NCI-H1105 treated with DMSO at 0.1 percent for 48 hours (cell line): ENCODE results near the gene CASKIN2.
A peak's percentile ranks its signal among the peaks of the same experiment; 100 is the strongest.
"Not testable (repeated sequence)": the region's sequence is repeated elsewhere in the genome, so short reads cannot be mapped to it uniquely, and the experiment has no call there.

Experiments used
- DNase-seq: peaks from one replicate; lab custom pipeline; 2025; lab: John Stamatoyannopoulos, UW

Gene CASKIN2

DNA sequence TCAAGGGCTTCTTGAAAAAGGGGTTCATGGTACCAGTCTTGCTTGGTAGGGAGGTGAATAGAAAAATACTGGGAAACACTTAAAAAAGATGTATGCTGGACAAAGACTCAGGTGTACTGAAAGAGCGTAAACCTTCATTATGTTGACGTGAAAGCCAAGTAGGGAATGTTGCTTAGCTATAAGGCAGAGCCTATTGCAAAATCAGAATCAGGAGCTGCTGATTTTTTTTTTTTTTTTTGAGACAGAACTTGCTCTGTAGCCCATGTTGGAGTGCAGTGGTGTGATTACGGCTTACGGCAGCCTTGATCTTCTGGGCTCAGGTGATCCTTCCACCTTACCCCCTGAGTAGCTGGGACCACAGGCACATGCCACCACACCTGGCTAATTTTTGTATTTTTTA lies 55.0 kb downstream of the CASKIN2 start:
- no peak for DNase-seq

DNA sequence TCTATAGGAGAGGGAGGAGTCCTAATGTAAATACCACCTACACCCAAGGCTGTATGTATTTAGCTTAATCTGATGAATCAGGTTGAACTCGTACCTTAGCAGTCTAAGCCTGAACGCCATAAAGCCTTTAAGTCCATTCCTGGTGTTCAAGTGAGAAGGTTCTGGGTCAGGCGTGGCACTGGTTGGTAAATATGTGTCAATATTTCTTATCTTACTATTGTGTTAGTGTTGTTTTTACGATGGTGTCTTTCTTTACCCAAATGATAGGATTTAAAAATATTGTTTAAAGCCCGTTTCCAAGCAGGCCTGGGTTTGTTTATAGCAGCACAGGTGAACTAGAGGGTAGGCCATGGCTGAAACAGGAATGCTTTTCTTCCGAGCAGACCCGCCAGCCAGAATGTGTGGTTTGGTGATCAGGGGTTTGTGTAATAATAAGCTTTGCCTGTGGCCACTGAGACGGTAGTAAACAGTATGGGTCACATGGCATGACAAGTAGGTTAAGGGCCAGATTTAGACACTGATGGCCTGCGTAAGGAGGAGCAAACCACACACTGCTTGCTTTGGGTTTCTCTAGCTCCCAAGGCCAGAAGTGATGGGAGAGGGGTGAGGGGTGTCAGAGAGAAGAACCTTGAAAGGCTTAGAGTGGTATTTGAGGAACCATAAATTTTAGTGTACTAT lies 55.6 kb downstream of the CASKIN2 start:
- DNase-seq, result no peak

DNA sequence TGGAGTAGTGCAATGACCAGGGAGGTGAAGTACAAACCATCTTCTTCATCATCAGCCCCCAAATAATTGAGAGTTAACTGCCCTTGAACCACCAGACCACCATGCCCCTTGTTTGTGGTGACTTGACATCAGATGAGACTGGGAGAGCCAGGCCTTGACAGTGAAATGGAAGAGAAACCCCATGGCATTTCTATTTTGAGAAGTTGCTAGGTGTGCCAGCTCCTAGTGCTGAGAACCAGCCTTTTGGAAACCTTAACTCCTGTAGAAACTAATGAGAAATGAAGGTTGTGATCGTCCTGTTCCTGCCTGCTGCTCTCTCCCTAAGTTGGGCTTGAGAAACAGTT lies 56.1 kb downstream of the CASKIN2 start:
- DNase-seq, result no peak

DNA sequence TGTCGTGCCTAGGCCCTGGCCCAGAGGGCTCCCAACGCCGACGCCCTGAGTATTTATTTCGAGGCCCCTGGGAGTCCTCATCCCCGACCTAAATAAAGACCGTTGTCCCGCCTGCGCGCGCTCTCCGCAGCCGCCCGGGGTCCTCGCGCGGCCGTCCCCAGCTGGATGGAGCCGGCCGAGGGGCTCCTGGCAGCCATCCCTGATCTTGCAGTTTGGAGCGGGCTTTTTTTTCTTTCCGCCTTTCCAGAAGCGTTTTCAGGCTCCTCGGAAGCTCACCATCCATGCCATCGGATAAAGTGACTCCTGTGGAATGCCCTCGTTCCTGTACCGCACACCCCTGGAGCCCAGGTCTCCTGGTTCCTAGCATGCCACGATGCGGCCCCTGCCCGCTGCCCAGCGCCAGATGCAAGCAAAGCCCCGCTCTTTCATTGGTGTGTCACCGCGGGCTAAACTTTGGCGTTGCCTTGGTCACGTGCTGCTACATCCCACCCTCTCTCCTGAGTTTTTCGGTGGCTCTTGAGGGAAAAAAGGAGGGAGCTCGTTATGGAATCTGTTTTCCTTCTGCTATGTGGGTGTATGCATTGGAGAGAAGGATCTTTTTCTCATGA lies 58.2 kb downstream of the CASKIN2 start:
- DNase-seq, result peak; percentile 69

DNA sequence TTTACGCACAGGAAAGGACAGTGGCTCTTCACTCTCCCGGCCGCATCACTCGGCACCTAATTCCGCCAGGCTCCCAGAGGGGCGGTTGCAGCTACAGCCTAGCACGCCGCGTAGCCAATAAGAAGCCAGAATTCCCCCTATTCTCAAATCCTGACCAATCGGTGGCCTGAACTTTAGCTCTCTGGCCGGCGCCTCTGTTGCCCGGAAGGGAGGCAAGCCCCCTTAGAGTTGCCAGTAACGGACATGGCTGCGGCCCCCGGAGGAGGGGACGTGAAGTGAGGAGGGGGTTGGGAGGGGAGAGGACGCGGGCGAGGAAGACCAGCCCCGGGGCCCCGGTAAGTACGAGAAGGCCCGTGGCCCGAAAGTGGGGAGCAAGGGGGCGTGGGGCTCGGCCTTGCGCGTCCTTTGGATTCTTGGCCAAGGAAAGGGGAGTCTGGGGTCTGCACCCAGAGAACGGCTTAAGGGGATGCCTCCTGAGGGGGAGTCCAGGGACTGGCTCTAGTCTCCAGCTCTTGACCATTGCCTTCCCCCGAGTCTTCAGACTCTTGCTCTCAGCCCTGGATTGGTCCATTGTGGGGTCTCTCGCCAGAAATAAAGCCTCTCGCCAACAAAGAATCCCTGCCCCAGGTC lies 58.8 kb downstream of the CASKIN2 start, which contains the start of gene TMEM94:
TSS of gene TMEM94 (plus strand) at position 219 of the 630 bp plus-strand sequence. CDS start 15,271 bp downstream, outside the sequence.
- DNase-seq, result peak; percentile 96

DNA sequence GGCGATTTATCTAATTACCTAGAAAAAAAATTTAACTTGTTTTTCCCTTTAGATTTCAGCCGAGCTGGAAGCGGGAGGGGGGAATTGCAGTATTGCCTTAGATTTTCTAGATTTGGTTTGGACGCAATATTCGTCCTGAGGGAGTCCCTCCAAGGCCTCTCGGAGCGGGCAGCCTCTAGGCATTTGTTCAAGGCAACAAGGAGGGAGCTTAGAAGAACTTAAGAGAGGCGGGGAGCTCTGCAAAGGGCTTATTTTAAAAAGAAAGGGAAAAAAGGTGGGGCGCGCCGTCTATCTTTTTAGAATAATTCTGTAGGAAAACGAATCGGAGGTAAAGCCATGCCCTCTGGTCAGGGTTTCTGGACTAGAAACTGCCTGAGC lies 59.3 kb downstream of the CASKIN2 start:
- no peak for DNase-seq

DNA sequence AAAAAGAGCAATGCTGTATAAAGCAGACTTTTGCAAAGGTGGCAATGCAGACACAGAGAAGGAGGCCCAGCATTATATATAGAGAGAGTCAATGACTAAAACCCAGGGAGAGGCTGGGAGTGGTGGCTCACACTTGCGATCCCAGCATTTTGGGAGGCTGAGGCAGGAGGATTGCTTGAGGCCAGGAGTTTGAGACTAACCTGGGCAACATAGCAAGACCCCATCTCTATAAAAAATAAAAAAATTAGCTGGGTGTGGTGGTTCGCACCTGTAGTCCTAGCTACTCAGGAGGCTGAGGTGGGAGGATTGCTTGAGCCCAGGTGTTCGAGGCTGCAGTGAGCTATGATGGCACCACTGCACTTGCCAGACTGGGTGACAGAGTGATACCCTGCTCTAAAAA lies 60.7 kb downstream of the CASKIN2 start:
- DNase-seq, result not testable (repeated sequence)

DNA sequence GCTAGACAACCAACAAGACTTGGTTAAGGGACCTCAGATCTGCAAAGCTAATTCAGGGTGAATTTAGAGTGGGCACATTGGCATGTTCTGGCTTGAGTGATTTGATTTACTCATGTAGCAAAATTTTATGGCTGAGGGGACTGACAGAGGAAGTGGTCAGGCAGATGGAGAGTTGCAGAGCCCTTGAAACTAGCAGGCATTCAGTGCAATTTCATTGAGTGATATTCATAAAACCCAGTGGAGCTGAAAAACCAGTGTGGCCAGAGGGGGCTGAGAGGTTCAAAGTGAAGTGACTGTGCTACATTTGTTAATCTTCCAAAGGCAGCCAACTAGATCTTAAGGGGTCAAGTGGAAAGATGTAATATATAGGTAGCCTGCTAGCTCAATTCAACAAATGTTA lies 61.1 kb downstream of the CASKIN2 start:
- no peak for DNase-seq

DNA sequence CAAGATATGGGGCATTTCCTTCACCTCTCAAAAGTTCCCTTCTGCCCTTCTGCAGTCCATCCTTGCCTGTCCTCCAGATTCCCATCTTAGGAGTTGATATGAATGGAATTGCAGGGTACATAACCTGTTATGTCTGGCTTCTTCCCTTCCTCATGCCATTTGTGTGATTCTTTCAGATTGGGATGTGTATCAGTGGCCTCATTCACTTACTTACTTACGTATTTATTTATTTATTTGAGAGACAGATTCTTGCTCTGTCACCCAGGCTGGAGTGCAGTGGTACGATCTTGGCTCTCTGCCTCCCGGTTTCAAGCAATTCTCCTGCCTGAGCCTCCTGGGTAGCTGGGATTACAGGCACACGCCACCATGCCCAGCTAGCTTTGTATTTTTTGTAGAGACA lies 65.1 kb downstream of the CASKIN2 start:
- DNase-seq, result no peak
